OCI-LY1 (cell line): ENCODE measurements around the gene ACSL6.

Experiments used
- H2AFZ ChIP-seq: fragments of 200-600 bp; sonication (generic), shearing (Covaris generic); 2 replicates; pipeline ENCODE4 v1.6.0; 2014; ENCODE audit warnings: antibody characterized with exemption, mild to moderate bottlenecking, low read length
- H3F3A ChIP-seq: fragments of 200-600 bp; sonication (generic), shearing (Covaris generic); 2 replicates; pipeline ENCODE4 v1.6.0; 2014; ENCODE audit warnings: mild to moderate bottlenecking, antibody characterized with exemption, low read length, moderate library complexity; ENCODE audit not compliant: insufficient read depth
- H3K27ac ChIP-seq: fragments of 200-600 bp; sonication (generic); 2 replicates; pipeline ENCODE4 v1.5.1; 2014; ENCODE audit warnings: low read length, mixed run types, mild to moderate bottlenecking, low read depth; ENCODE audit not compliant: poor library complexity, severe bottlenecking
- H3K27me3 ChIP-seq: fragments of 200-600 bp; sonication (generic); 2 replicates; pipeline ENCODE4 v1.6.0; 2014; ENCODE audit warnings: antibody characterized with exemption, mild to moderate bottlenecking, low read length, moderate library complexity; ENCODE audit not compliant: insufficient read depth
- H3K36me3 ChIP-seq: fragments of 200-600 bp; sonication (generic); 2 replicates; pipeline ENCODE4 v1.6.1; 2014; ENCODE audit warnings: mild to moderate bottlenecking, antibody characterized with exemption, low read length, moderate library complexity, mixed read lengths; ENCODE audit not compliant: insufficient read depth
- H3K4me1 ChIP-seq: fragments of 200-600 bp; sonication (generic); 2 replicates; pipeline ENCODE4 v1.5.1; 2014; ENCODE audit warnings: mild to moderate bottlenecking, low read length, moderate library complexity; ENCODE audit not compliant: insufficient read depth, severe bottlenecking
- H3K4me2 ChIP-seq: fragments of 200-600 bp; sonication (generic), shearing (Covaris generic); 2 replicates; pipeline ENCODE4 v1.6.1; 2014; ENCODE audit warnings: low read length
- H3K4me3 ChIP-seq: fragments of 200-600 bp; sonication (generic); 2 replicates; pipeline ENCODE4 v1.5.1; 2014; ENCODE audit warnings: low read length, low read depth, mild to moderate bottlenecking, mixed read lengths; ENCODE audit not compliant: poor library complexity, severe bottlenecking
- H3K79me2 ChIP-seq: fragments of 200-600 bp; shearing (Covaris generic); 2 replicates; pipeline ENCODE4 v1.6.1; 2016; ENCODE audit warnings: mixed run types, low read length, mixed read lengths; ENCODE audit not compliant: insufficient read depth
- H3K9ac ChIP-seq: fragments of 200-600 bp; sonication (generic), shearing (Covaris generic); 2 replicates; pipeline ENCODE4 v1.6.1; 2014; ENCODE audit warnings: mild to moderate bottlenecking, low read length, mixed read lengths
- H3K9me2 ChIP-seq: fragments of 200-600 bp; sonication (generic), shearing (Covaris generic); 2 replicates; pipeline ENCODE4 v1.6.1; 2014; ENCODE audit warnings: low read depth, mild to moderate bottlenecking, low read length, mixed read lengths
- H3K9me3 ChIP-seq: fragments of 200-600 bp; shearing (Covaris generic); 2 replicates; pipeline ENCODE4 v1.6.1; 2014; ENCODE audit warnings: low read length, mixed read lengths
- H4K20me1 ChIP-seq: fragments of 200-600 bp; sonication (generic), shearing (Covaris generic); 2 replicates; pipeline ENCODE4 v1.6.0; 2016; ENCODE audit warnings: mild to moderate bottlenecking, low read length; ENCODE audit not compliant: insufficient read depth
- CTCF ChIP-seq: fragments of 200-600 bp; sonication (generic), shearing (Covaris generic); IDR thresholded peaks from 2 replicates; pipeline ENCODE4 v1.5.1; 2017; ENCODE audit warnings: mild to moderate bottlenecking, antibody characterized with exemption, low read length, moderate library complexity, mixed read lengths
- EZH2 ChIP-seq: fragments of 200-600 bp; sonication (generic), shearing (Covaris generic); IDR thresholded peaks from 2 replicates; pipeline ENCODE4 v1.8.0; 2017; ENCODE audit warnings: borderline replicate concordance, mixed run types, mild to moderate bottlenecking, antibody characterized with exemption, low read length, moderate library complexity, mixed read lengths

The ACSL6 gene

GRCh38 chr5:131947445-131947844 is 64.0 kb downstream of the ACSL6 start:
- H3K9me3 ChIP-seq = no peaks in the 10 kb centered on the region
- no peak for TF ChIP-seq CTCF
- no peak for TF ChIP-seq EZH2
- H3K27ac ChIP-seq = no peak overlapping the region
- no peaks in the 10 kb centered on the region for H3K4me1 ChIP-seq
- no peak overlapping the region for H3K9ac ChIP-seq
- no peak overlapping the region for H2AFZ ChIP-seq
- H3K4me3 ChIP-seq = no peak overlapping the region
- H3K79me2 ChIP-seq = no peaks in the 10 kb centered on the region
- no peaks in the 10 kb centered on the region for H3K9me2 ChIP-seq
- H3K4me2 ChIP-seq = no peak overlapping the region
- no peaks in the 10 kb centered on the region for H3F3A ChIP-seq
- no peaks in the 10 kb centered on the region for H3K27me3 ChIP-seq
- H4K20me1 ChIP-seq = no peaks in the 10 kb centered on the region
- no peaks in the 10 kb centered on the region for H3K36me3 ChIP-seq

GRCh38 chr5:131945551-131946168 is 65.8 kb downstream of the ACSL6 start, which contains the start of gene MEIKIN:
Gene MEIKIN, minus strand, starts transcription at chr5:131945663. Its CDS starts 158 bp downstream, at chr5:131945505.
- Histone ChIP-seq H3K4me3 (no peak within 1 kb of the TSS), H3K36me3 (no peaks in the 10 kb centered on the region), H3K4me1 (no peaks in the 10 kb centered on the region), H2AFZ (no peak within 1 kb of the TSS), H3K27me3 (no peaks in the 10 kb centered on the region), H3K9me3 (no peaks in the 10 kb centered on the region), H3K27ac (no peak within 1 kb of the TSS), H3K79me2 (no peaks in the 10 kb centered on the region), H4K20me1 (no peaks in the 10 kb centered on the region), H3F3A (no peaks in the 10 kb centered on the region), H3K4me2 (no peak within 1 kb of the TSS), H3K9ac (no peak within 1 kb of the TSS), H3K9me2 (no peaks in the 10 kb centered on the region)
- TF ChIP-seq CTCF (no peak), EZH2 (no peak)

- Histone ChIP-seq H3K79me2 (no peaks in the 10 kb centered on the region), H3K9me3 (no peaks in the 10 kb centered on the region), H3K4me2 (no peak overlapping the region), H3K4me3 (no peak overlapping the region), H2AFZ (no peak overlapping the region), H3K9me2 (no peaks in the 10 kb centered on the region), H3K27ac (no peak overlapping the region), H4K20me1 (no peaks in the 10 kb centered on the region), H3K27me3 (no peaks in the 10 kb centered on the region), H3K4me1 (no peaks in the 10 kb centered on the region), H3F3A (no peaks in the 10 kb centered on the region), H3K36me3 (no peaks in the 10 kb centered on the region), H3K9ac (no peak overlapping the region)
- TF ChIP-seq CTCF (no peak), EZH2 (no peak)
These were observed 66.5 kb downstream of the ACSL6 start for GRCh38 chr5:131944702-131945550.
